ENCODE data around the gene AGAP1.

The AGAP1 gene

GRCh38 chr2:236022128-236022527, 528.3 kb downstream of the AGAP1 start:
- no peak for DNase-seq (ENCODE audit: low read depth)
- TF ChIP-seq CTCF (IDR thresholded peaks at IDR 0.05; ENCODE audit: insufficient read depth, low read depth, low read length, missing control alignments), result no peak
- H3K4me3 ChIP-seq (ENCODE audit: low read depth, low read length), result no peak overlapping the region

DNA sequence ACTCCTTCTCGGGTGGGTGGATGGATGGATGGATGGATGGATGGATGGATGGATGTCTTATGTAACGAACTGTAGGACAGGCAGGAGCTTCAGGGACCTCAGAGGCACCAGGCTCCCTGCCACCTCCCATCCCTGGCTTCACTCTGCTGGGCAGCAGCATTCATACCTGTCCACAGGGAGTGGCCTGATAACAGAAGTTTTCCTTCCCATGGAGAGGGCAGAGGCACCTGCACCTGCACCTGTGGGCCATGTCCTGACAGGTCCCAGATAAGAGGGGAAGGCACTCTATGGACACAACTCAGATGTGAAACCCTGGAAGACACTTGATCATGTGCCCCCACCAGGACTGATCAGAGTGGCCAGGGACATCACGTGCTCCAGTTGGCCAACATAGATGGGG, 532.0 kb downstream of the AGAP1 start:
- H3K4me3 ChIP-seq (ENCODE audit: low read depth, low read length), result no peak overlapping the region
- no peak for TF ChIP-seq CTCF (IDR thresholded peaks at IDR 0.05; ENCODE audit: insufficient read depth, low read depth, low read length, missing control alignments)
- no peak for DNase-seq (ENCODE audit: low read depth)

DNA sequence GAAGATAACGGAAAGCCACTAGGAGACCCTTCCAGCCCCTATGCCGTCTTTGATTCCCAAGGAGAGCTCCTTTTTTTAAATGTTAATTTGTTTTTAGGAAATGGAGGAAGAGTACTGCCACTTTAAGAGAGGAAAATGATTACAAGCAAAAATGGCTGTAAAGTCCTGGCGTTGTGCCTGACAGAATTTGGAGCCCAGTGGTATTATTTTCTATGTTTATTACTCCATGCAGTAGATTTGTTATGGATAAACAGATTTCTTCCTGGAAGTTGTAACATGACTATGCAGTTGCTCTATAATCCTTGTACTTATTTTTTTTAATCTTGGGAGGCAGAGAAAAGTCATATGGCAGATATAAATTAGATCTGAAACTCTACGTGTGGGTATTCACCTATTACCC, 533.0 kb downstream of the AGAP1 start:
- no peak for DNase-seq (ENCODE audit: low read depth)
- no peak overlapping the region for H3K4me3 ChIP-seq (ENCODE audit: low read depth, low read length)
- TF ChIP-seq CTCF (IDR thresholded peaks at IDR 0.05; ENCODE audit: insufficient read depth, low read depth, low read length, missing control alignments), result no peak

DNA sequence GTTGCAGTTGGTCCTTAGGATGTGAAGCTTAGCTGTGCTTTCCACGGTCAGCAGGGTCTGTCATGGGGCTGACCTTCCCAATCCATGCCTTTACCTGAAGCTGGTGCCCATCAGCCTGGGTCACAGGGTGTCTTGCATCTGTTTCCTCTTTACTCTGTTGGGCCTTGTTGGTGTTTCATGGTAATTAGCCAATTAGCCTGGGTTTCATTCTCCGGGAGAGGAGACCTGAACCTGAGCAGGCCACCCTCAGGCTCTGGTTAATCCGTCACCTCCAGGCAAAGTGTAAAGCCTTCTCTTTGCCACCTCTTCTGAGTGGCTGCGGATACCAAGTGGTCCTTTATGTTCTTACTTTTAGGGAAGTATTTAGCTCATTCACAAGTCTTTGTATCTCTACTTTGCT, 534.2 kb downstream of the AGAP1 start:
- no peak for DNase-seq (ENCODE audit: low read depth)
- no peak for TF ChIP-seq CTCF (IDR thresholded peaks at IDR 0.05; ENCODE audit: insufficient read depth, low read depth, low read length, missing control alignments)
- no peak overlapping the region for H3K4me3 ChIP-seq (ENCODE audit: low read depth, low read length)

- TF ChIP-seq CTCF (IDR thresholded peaks at IDR 0.05; ENCODE audit: insufficient read depth, low read depth, low read length, missing control alignments), result no peak
- DNase-seq (ENCODE audit: low read depth), result no peak
Observed at GRCh38 chr2:236033462-236033861, 539.6 kb downstream of the AGAP1 start.

GRCh38 chr2:236034974-236035373, 541.1 kb downstream of the AGAP1 start:
- no peak for DNase-seq (ENCODE audit: low read depth)
- H3K4me3 ChIP-seq (ENCODE audit: low read depth, low read length), result no peak overlapping the region
- TF ChIP-seq CTCF (IDR thresholded peaks at IDR 0.05; ENCODE audit: insufficient read depth, low read depth, low read length, missing control alignments), result no peak

More at GRCh38 chr2:236033462-236033861, 539.6 kb downstream of the AGAP1 start:
- H3K4me3 ChIP-seq (ENCODE audit: low read depth, low read length), result no peak overlapping the region

DNA sequence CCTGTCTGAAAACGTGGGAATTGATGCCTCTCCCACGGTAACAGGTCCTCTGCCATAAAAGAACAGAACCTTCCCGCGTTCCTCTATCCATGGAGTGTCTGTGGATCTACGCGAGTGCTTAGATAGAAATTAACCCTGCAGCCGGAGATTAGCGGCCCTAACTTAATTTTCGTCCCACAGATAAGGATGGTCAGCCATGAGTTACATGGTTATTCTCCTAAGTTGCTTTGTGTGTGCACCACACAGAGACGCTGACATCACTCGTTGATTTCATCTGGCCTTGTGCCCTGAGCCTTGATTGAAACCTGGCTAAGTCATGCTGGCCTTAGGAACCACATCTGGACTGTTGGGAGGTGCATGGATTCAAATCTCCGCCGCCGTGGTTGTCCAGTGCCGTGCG, 542.2 kb downstream of the AGAP1 start:
- H3K4me3 ChIP-seq (ENCODE audit: low read depth, low read length), result no peak overlapping the region
- no peak for DNase-seq (ENCODE audit: low read depth)
- no peak for TF ChIP-seq CTCF (IDR thresholded peaks at IDR 0.05; ENCODE audit: insufficient read depth, low read depth, low read length, missing control alignments)

All from GM12865 (cell line).